ENCODE measurements around the gene CCM2L.

Gene CCM2L

DNA sequence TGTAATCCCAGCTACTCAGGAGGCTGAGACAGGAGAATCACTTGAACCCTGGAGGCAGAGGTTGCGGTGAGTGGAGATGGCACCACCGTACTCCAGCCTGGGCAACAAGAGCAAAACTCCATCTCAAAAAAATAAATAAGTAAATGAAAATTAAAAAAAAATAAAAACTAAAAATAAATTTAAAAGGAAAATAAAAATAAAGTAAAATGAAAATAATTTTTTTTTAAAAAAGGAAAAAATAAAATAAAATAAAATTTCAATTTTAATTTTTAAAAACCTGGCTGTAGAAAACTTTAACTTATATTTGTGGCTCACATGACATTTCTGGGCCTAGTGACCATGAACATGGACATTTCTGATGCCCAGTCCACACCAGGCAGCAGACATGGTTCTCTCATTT lies 57.9 kb downstream of the CCM2L start:
- H3K4me3 Mint-ChIP-seq = no peak overlapping the region
- H3K4me1 Mint-ChIP-seq = peaks cover 47% of the 10 kb centered on the region
- no peak overlapping the region for H3K27ac Mint-ChIP-seq
- no peaks in the 10 kb centered on the region for H3K9me3 Mint-ChIP-seq
- DNase-seq = no peak
- H3K27me3 Mint-ChIP-seq (ENCODE audit: low read depth, poor library complexity) = peaks cover 3% of the 10 kb centered on the region
- TF ChIP-seq, protein P1, sequence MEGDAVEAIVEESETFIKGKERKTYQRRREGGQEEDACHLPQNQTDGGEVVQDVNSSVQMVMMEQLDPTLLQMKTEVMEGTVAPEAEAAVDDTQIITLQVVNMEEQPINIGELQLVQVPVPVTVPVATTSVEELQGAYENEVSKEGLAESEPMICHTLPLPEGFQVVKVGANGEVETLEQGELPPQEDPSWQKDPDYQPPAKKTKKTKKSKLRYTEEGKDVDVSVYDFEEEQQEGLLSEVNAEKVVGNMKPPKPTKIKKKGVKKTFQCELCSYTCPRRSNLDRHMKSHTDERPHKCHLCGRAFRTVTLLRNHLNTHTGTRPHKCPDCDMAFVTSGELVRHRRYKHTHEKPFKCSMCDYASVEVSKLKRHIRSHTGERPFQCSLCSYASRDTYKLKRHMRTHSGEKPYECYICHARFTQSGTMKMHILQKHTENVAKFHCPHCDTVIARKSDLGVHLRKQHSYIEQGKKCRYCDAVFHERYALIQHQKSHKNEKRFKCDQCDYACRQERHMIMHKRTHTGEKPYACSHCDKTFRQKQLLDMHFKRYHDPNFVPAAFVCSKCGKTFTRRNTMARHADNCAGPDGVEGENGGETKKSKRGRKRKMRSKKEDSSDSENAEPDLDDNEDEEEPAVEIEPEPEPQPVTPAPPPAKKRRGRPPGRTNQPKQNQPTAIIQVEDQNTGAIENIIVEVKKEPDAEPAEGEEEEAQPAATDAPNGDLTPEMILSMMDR (IDR thresholded peaks at IDR 0.05) = no peak
- no peaks in the 10 kb centered on the region for H3K36me3 Mint-ChIP-seq (ENCODE audit: low read depth)

DNA sequence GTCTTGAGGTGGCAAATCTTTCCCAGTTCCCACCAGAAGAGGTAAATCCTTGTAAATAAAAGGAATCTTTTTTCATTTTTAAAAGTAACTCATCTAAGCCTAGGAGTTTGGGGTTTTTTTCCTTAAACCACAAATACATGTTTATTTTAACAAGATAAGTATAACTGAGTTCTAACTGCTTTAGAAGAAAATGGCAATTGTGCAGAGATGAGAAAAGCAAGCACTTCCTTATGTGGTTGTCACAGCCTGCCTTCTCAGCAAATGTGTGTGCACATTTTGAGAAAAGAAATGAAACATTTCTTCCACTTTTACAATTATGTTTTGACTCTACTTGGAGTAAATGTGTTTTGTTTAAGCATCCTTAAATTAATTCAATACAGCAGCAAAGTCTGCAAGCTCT lies 59.5 kb downstream of the CCM2L start:
- TF ChIP-seq, protein P1 (IDR thresholded peaks at IDR 0.05) = no peak
- H3K27ac Mint-ChIP-seq = no peak overlapping the region
- no peaks in the 10 kb centered on the region for H3K36me3 Mint-ChIP-seq (ENCODE audit: low read depth)
- peaks cover 42% of the 10 kb centered on the region for H3K4me1 Mint-ChIP-seq
- peaks cover 3% of the 10 kb centered on the region for H3K27me3 Mint-ChIP-seq (ENCODE audit: low read depth, poor library complexity)
- no peak for DNase-seq
- H3K9me3 Mint-ChIP-seq = no peaks in the 10 kb centered on the region
- no peak overlapping the region for H3K4me3 Mint-ChIP-seq

DNA sequence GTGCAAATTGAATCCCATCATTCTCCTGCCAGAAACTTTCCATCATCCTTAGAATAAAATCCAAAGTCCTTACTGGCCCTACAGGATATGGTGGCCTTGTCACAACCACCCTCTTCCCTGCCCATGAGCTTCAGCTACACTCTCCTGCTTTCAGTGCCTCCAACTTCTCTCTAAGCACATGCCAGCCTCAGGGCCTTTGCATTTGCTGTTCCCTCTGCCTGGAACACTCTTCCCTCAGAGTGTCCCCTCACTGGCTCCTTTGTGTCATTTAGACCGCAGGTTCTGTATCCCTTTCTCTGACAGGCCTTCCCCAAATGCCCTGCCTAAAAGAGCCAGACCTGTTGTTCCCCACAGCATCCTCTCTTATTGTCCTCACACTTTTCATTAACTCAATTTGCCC lies 60.0 kb downstream of the CCM2L start:
- TF ChIP-seq, protein P1 (IDR thresholded peaks at IDR 0.05) = no peak
- Mint-ChIP-seq H3K4me3 (no peak overlapping the region), H3K9me3 (no peaks in the 10 kb centered on the region), H3K36me3 (ENCODE audit: low read depth) (no peaks in the 10 kb centered on the region), H3K27me3 (ENCODE audit: low read depth, poor library complexity) (peaks cover 3% of the 10 kb centered on the region), H3K4me1 (peaks cover 42% of the 10 kb centered on the region), H3K27ac (no peak overlapping the region)
- no peak for DNase-seq

DNA sequence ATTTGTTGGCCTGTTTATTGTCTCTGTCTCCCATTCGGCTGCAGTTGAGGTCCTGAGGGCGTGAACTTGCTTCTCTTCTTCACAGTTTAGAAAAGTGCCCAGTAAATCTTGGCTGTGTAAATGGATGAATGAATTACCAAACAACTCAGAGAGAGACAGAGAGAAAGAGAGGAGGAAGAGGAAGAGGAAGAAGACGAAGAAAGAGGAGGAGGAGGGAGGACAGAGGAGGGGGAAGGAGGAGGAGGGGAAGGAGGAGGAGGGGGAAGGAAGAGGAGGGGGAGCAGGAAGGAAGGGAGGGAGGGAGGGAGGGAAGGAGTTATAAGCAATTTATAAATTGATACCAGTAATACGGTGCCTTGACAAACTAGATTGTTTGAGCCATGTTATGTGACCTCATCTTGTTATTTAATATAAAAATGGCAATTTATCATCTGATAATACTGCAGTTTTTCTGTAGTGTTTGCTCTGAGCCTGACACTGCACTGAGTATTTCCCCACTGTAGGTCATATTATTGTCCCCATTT lies 60.5 kb downstream of the CCM2L start:
- no peaks in the 10 kb centered on the region for H3K9me3 Mint-ChIP-seq
- no peaks in the 10 kb centered on the region for H3K36me3 Mint-ChIP-seq (ENCODE audit: low read depth)
- peaks cover 7% of the 10 kb centered on the region for H3K27me3 Mint-ChIP-seq (ENCODE audit: low read depth, poor library complexity)
- TF ChIP-seq, protein P1 (IDR thresholded peaks at IDR 0.05) = no peak
- no peak for DNase-seq
- peaks cover 42% of the 10 kb centered on the region for H3K4me1 Mint-ChIP-seq
- no peak overlapping the region for H3K4me3 Mint-ChIP-seq
- no peak overlapping the region for H3K27ac Mint-ChIP-seq

DNA sequence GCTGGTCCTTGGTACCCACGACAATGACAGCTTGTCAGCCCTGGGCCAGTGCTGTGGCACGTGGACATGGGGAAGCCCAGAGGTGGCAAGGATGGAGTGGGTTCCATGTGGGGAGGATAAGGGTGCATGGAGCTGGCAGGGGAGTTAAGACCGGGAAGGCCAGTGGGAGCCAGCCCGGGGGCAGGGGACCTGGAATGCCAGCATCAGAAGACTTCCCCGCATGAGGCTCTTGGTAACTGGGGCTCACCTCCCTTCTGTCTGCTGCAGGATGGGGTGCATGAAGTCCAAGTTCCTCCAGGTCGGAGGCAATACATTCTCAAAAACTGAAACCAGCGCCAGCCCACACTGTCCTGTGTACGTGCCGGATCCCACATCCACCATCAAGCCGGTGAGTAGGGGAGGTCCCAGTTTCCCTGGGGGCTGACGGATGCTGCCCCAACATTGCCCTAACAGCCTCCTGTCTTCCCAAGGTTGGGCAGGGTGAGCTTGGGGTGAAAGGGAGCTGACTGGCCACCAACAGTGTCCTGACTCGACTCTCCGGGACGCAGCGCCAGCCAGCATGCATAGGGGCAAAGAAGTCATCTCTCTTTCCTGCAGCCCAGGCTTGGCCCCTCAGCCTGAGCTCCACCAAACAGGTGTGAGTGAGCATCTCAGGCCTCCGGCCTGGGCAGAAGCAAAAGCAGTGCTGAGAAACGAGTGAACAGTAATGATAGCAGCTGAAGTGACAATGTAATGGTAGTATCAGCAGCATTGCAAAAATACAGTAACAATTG lies 61.3 kb downstream of the CCM2L start:
- Mint-ChIP-seq H3K9me3 (no peaks in the 10 kb centered on the region), H3K27ac (no peak overlapping the region), H3K4me3 (no peak overlapping the region), H3K27me3 (ENCODE audit: low read depth, poor library complexity) (peaks cover 7% of the 10 kb centered on the region), H3K36me3 (ENCODE audit: low read depth) (no peaks in the 10 kb centered on the region), H3K4me1 (peaks cover 41% of the 10 kb centered on the region)
- DNase-seq = no peak
- TF ChIP-seq, protein P1 (IDR thresholded peaks at IDR 0.05) = no peak
